Glutamatergic neuron (in vitro differentiated cells): Measurements from ENCODE around the gene N4BP2. TPM values are rescaled to one million over a fixed set of nuclear protein-coding genes. Genes with fewer than 3 reads are reported as not detected.
A peak's percentile ranks its signal among the peaks of the same experiment; 100 is the strongest.

Experiments
- DNase-seq: peaks from one replicate; pipeline ENCODE4 v3.0.0; 2022
- H3K27ac Mint-ChIP-seq: one replicate; pipeline ENCODE4 v1.8.0; 2020; ENCODE audit warnings: mild to moderate bottlenecking, mixed read lengths, inconsistent platforms; ENCODE audit not compliant: unreplicated experiment
- H3K27me3 Mint-ChIP-seq: one replicate; pipeline ENCODE4 v1.8.0; 2020; ENCODE audit warnings: mild to moderate bottlenecking, moderate library complexity, mixed read lengths, inconsistent platforms; ENCODE audit not compliant: unreplicated experiment
- H3K36me3 Mint-ChIP-seq: one replicate; pipeline ENCODE4 v1.8.0; 2020; ENCODE audit warnings: mild to moderate bottlenecking, mixed read lengths, inconsistent platforms; ENCODE audit not compliant: unreplicated experiment
- H3K4me1 Mint-ChIP-seq: one replicate; pipeline ENCODE4 v1.8.0; 2020; ENCODE audit warnings: mild to moderate bottlenecking, low read depth, mixed read lengths, inconsistent platforms; ENCODE audit not compliant: unreplicated experiment
- H3K4me3 Mint-ChIP-seq: one replicate; pipeline ENCODE4 v1.8.0; 2020; ENCODE audit warnings: mild to moderate bottlenecking, mixed read lengths, inconsistent platforms; ENCODE audit not compliant: unreplicated experiment
- H3K9me3 Mint-ChIP-seq: one replicate; pipeline ENCODE4 v1.8.0; 2020; ENCODE audit warnings: mild to moderate bottlenecking, moderate library complexity, mixed read lengths, inconsistent platforms; ENCODE audit not compliant: unreplicated experiment
- CTCF ChIP-seq: fragments of 200-600 bp; sonication (generic); IDR thresholded peaks from one replicate; pipeline ENCODE4 v1.5.0; 2021; ENCODE audit not compliant: partially characterized antibody, unreplicated experiment
- total RNA-seq: library from RNA; stranded (reverse); fragmentation: NEBNext Ultra II Directional; extraction: Animal tissue kit (Norgen Biotek cat#: 25700); gene quantifications from one replicate; pipeline ENCODE4 v1.2.1, GENCODE V29; 2021; ENCODE audit not compliant: unreplicated experiment

Gene N4BP2
- total RNA-seq, 1 donor from 2014 or later, result 9.7 TPM

GRCh38 chr4:40192114-40193015 lies 135.7 kb downstream of the N4BP2 start:
- Mint-ChIP-seq H3K27ac (peak overlapping the region; percentile 18), H3K9me3 (no peaks in the 10 kb centered on the region), H3K36me3 (no peaks in the 10 kb centered on the region), H3K4me3 (no peak overlapping the region), H3K27me3 (no peaks in the 10 kb centered on the region), H3K4me1 (peaks cover 3% of the 10 kb centered on the region)
- no peak for DNase-seq
- TF ChIP-seq CTCF, result no peak

- TF ChIP-seq CTCF, result no peak
- Mint-ChIP-seq H3K4me1 (peaks cover 3% of the 10 kb centered on the region), H3K27ac (no peak overlapping the region), H3K4me3 (no peak overlapping the region), H3K9me3 (no peaks in the 10 kb centered on the region), H3K36me3 (no peaks in the 10 kb centered on the region), H3K27me3 (no peaks in the 10 kb centered on the region)
- no peak for DNase-seq
Measured at GRCh38 chr4:40193016-40193571, 136.4 kb downstream of the N4BP2 start.

- H3K36me3 Mint-ChIP-seq, result no peaks in the 10 kb centered on the region
- peaks cover 3% of the 10 kb centered on the region for H3K4me1 Mint-ChIP-seq
- DNase-seq, result no peak
Measured at GRCh38 chr4:40193578-40193977, 136.9 kb downstream of the N4BP2 start.

GRCh38 chr4:40194602-40195161 lies 138.0 kb downstream of the N4BP2 start:
- H3K27ac Mint-ChIP-seq, result no peak overlapping the region
- TF ChIP-seq CTCF, result no peak
- H3K4me1 Mint-ChIP-seq, result peaks cover 3% of the 10 kb centered on the region
- no peaks in the 10 kb centered on the region for H3K9me3 Mint-ChIP-seq
- no peak overlapping the region for H3K4me3 Mint-ChIP-seq
- no peaks in the 10 kb centered on the region for H3K36me3 Mint-ChIP-seq
- DNase-seq, result no peak
- H3K27me3 Mint-ChIP-seq, result no peaks in the 10 kb centered on the region

More at GRCh38 chr4:40193578-40193977, 136.9 kb downstream of the N4BP2 start:
- no peak overlapping the region for H3K27ac Mint-ChIP-seq
- H3K4me3 Mint-ChIP-seq, result no peak overlapping the region
- no peak for TF ChIP-seq CTCF
- no peaks in the 10 kb centered on the region for H3K9me3 Mint-ChIP-seq
- no peaks in the 10 kb centered on the region for H3K27me3 Mint-ChIP-seq
